HG03095 (cell line): ENCODE data around the gene LEPR.
"Not testable (repeated sequence)": the region's sequence is repeated elsewhere in the genome, so short reads cannot be mapped to it uniquely, and the experiment has no call there.

ENCODE experiments used
- ATAC-seq: cut with Tn5 transposase; IDR thresholded peaks from one replicate; pipeline ENCODE4 v1.9.1; 2021; ENCODE audit warnings: moderate library complexity; ENCODE audit not compliant: unreplicated experiment

The LEPR gene

DNA sequence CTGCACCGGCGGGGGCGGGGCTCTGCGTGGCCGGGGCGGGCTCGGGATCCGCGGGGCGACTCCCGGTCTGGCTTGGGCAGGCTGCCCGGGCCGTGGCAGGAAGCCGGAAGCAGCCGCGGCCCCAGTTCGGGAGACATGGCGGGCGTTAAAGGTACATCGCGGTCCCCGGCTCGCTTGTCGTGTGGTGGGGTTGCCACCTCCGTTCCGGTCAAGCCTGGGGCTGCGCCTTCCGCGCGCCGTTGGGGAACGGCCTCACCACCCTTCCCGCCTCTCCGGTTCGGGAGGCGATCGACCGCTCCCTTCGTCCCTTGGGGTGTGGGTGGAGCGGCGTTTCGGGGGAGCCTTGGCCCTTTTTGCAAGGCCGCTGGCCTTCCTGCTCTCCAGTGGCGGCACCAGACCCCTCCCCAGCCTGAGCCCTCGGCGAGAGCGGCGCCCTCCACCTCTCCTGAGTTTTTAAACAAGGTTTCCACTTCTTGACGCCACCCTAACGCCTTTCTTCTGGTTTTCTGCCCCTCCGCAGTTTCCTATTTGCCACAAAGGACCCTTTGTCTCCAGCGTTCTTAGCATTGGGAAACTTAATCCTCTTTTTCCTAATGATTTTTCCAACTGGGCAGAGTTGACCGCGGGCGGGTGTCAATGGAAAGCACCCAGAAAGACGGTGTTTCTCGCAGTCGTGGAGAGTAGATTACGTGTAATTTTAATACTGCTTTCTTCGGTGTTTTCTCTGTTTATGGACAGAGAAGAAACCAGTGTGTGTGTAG is at the start of gene LEPR, which contains the start of gene LEPROT:
TSS of gene LEPR (plus strand) at position 79 of the 761 bp plus-strand sequence. CDS start 144,898 bp downstream, outside the sequence.
TSS of gene LEPROT (plus strand) at position 79 of the 761 bp plus-strand sequence. CDS start at position 136, 57 bp downstream.
- ATAC-seq: peak; percentile 53

DNA sequence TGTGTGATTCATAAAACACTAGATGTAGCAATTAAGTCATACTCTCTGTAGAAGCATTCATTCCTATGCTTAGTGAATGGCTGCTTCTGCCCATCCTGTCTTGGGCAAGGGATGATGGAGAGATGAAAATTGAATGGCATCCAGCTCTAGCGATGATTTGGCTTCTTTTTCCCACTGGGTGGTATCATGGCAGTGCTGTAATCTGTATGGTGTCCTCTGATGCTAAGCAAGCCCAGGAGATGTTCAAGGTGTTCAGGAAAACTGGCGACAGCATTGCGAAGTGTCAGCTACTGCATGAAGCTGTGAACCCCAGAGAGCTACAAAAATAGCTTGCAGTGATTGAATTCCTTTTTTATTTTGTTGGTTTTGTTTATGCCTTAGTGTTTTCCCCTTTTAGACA is 48.9 kb upstream of the LEPR start:
- no peak for ATAC-seq

DNA sequence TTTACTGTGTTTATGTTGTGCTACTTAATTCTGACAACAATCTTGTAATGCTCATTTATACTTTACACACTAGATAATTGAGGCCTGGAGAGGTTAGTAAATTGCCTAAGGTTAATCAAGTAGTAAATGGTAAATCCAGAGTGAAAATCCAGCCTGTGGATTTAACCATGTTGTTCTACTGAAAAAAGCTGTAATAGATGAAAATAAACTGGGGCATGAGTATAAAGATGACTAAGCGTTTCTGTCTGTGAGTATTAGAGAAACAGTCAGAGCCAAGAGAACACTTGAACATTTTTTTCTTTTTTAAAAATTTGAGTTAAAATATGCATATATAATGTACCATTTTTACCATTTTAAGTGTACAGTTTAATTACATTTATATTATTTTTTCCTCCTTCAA is 47.9 kb upstream of the LEPR start:
- no peak for ATAC-seq

DNA sequence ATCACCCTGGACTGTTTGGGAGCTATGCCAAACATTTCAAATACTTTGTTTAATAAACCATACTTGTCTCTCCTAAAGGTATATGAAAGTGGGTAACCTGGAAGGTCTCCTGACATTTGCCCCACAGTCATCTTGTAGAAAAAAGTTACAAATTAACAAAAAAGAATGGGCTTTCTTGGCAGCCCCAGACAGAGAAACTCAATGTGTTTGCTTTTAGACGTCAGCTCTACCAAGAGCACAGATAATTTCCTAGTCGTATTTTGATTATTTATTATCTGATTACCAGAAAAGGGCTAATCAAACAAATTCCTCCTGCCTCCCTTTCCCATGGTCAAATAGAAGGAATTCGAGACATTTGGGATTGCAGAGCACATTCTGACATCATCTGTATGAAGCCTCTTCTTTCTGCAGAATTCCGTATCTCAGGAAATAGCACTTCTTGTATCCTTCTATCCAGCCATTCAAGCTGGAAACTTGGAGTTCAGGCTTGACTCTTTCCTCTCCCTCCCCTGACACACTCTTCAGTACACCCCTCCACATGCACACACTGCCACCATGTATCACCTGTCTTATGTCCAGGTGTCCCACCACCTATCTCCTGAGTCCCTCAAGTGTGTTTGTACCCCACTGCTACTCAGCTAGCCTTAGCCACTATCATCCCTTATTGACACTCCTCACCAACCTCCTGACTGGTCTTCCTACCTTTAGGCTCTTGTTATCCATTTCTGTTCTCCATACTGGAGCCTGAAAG is 42.8 kb upstream of the LEPR start:
- no peak for ATAC-seq

- no peak for ATAC-seq
Observed at GRCh38 chr1:65378247-65378946, 42.1 kb upstream of the LEPR start.

DNA sequence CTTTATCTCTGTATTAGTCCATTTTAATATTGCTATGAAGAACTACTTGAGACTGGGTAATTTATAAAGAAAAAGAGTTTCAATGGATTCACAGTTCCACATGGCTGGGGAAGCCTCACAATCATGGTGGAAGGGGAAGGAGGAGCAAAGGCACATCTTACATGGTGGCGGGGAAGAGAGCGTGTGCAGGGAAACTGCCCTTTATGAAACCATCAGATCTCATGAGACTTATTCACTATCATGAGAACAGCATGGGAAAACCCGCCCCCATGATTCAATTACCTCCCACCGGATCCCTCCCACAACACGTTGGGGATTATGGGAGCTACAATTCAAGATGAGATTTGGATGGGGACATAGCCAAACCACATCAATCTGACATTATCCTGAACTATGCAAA is 36.0 kb upstream of the LEPR start:
- ATAC-seq: not testable (repeated sequence)

GRCh38 chr1:65386439-65386838 is 34.0 kb upstream of the LEPR start:
- ATAC-seq: no peak

DNA sequence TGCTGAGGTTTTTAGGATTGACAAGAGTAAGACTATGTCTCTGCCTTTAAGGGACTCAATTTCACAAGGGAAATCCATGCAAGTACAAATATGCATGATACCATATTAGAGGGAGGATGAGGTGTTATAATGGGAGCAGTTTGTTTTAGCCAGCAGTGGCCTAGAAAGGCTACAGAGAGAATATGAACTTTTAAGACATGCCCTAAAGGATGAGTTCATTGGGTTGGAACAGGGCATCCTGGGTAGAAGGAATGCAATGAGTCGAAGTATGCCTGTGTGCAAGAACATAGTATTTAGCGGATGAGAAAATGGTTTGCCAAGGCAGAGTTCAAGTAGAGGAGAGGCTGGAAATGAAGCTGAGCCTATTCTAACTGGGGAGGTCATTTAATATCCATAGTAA is 32.6 kb upstream of the LEPR start:
- ATAC-seq: no peak

GRCh38 chr1:65388908-65389695 is 31.4 kb upstream of the LEPR start:
- ATAC-seq: no peak

- no peak for ATAC-seq
Observed at GRCh38 chr1:65392497-65392896, 28.0 kb upstream of the LEPR start.

- peak; percentile 97 for ATAC-seq
Observed at GRCh38 chr1:65393347-65393746, 27.1 kb upstream of the LEPR start.

DNA sequence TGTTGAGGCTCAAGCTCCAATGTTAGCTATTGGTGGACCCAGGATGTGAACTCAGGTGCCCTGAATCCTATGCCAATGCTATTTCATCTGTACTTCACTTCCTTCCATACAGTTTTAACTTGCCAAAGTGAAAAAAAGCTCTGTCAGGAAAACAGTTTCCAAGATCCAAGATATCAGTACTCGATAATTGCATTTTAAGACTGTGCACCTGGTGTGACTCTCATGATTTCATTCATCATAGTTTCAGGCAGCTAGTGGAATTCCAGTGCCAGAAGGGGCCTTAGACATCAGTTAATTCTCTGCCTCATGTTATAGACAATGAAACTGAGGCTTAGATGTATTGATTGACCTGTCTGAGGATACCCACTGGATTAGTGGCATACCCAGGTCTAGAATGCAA is 26.5 kb upstream of the LEPR start:
- ATAC-seq: no peak

- no peak for ATAC-seq
Observed at GRCh38 chr1:65395887-65396612, 24.4 kb upstream of the LEPR start.

DNA sequence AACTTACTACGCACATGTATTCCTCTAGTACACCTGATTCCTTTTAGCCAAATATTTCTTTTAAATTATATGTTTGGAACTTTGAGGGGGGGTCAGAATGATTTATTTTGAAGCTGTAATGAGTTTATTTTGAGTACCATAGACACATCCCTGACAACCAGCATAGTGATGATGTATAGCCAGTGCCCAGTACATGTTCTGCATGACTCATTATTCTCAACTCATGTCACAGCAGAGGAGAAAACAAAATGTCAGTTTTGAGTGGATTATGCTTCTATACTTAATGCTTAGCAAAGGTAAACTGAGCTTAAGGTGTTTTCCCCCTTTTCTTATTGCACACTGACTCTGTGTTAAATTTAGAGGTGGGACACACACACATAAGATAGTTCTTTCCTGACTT is 22.4 kb upstream of the LEPR start:
- no peak for ATAC-seq

- no peak for ATAC-seq
Observed at GRCh38 chr1:65399003-65399402, 21.5 kb upstream of the LEPR start.

GRCh38 chr1:65401612-65402011 is 18.9 kb upstream of the LEPR start:
- no peak for ATAC-seq

DNA sequence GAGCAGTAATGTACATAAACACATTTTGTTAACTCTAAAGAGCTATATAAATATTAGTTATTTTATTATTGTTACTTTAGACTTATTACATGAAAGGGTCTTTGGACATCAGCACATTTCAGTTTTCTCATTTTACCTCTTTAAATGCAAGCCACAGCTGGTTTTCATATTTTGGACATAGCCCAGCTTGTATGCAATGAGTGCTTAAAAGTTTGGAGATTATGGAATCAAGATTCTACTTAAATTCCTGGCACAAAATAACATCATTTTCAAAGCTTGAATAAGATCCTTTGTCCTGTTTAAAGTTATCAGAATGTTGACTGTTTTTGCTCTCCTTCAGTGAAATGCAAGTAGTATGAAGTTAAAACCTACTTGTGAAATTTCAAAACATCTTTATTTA is 15.5 kb upstream of the LEPR start:
- no peak for ATAC-seq

DNA sequence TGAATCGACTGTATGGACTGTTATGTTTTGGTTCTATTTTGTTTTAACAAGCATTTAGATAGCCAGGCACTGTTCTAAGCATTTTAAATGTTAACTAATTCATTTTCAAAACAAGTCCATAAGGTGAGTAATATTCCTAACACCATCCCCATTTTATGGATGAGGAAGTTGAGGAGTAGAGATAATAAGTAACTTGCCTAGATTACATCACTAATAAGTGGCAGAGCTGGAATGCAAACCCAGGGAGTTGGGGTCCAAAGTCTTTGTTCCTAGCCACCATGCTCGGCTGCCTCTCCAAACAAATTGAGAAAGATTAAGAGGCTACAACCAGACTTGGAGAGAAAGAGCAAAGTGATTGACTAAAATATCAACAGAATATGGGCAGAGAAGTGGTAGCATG is 12.6 kb upstream of the LEPR start:
- ATAC-seq: no peak

DNA sequence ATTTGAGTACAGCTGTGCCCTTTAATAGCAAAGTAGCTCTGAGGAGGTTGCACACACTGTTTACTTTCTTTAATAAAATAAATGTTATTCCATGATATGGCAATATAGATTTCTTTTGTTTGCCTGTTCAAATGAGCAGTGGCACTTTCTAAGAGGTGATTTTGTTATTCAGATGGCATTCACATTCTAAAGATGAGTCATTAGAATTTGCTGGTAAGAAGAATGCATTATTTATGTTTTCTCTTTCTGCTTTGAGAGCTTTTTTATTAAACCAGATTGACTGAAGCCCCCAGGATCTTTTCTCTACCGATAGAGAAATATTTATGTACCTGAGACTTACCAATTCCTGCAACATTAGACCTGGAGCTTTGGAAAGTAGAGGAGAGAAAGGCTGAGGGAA is 11.2 kb upstream of the LEPR start:
- no peak for ATAC-seq

DNA sequence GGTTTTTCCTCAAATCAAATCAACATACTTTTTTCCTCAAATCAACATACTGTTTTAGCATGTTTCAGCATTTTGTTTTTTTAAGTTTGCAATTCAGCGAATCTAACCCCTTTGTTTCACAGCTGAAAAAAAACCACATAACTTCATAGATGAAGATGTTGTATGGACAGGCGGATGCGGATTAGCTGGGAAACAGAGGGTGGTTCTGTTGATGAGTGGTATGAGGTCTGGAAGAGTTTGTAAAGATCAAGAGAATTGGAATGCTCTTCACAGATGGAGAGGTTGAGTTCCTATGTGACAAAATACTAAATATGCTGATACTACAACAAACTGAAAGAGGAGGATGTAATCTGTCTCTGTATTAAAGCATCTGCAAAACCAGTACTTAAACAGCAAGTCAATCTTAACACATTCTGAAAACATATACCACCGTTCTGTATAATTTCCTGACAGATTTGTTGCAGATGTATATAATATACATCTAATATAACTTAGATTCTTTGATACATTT is 10.6 kb upstream of the LEPR start:
- ATAC-seq: no peak
